ENCODE results near the gene TRANK1. TPM values are rescaled to one million over a fixed set of nuclear protein-coding genes. Genes with fewer than 3 reads are reported as not detected.
A peak's percentile ranks its signal among the peaks of the same experiment; 100 is the strongest.

Gene TRANK1
- total RNA-seq, 1 donor from 2014 or later: 24.9 TPM

- no peak for TF ChIP-seq CTCF (IDR thresholded peaks at IDR 0.05)
- peak; percentile 27 for DNase-seq (ENCODE audit: extremely low spot score, unreplicated experiment)
- no peak overlapping the region for H3K4me3 Mint-ChIP-seq (ENCODE audit: unreplicated experiment)
- H3K36me3 Mint-ChIP-seq (ENCODE audit: unreplicated experiment): no peaks in the 10 kb centered on the region
- H3K4me1 Mint-ChIP-seq (ENCODE audit: unreplicated experiment): no peaks in the 10 kb centered on the region
- H3K9me3 Mint-ChIP-seq (ENCODE audit: unreplicated experiment): no peaks in the 10 kb centered on the region
- no peak overlapping the region for H3K27ac Mint-ChIP-seq (ENCODE audit: unreplicated experiment)
- peaks cover 11% of the 10 kb centered on the region for H3K27me3 Mint-ChIP-seq (ENCODE audit: unreplicated experiment)
Observed at GRCh38 chr3:36813305-36813704, 131.5 kb downstream of the TRANK1 start.

- no peak for TF ChIP-seq CTCF (IDR thresholded peaks at IDR 0.05)
- no peaks in the 10 kb centered on the region for H3K36me3 Mint-ChIP-seq (ENCODE audit: unreplicated experiment)
Observed at GRCh38 chr3:36812240-36812639, 132.6 kb downstream of the TRANK1 start.

GRCh38 chr3:36811768-36812167, 133.1 kb downstream of the TRANK1 start:
- no peaks in the 10 kb centered on the region for H3K36me3 Mint-ChIP-seq (ENCODE audit: unreplicated experiment)
- DNase-seq (ENCODE audit: extremely low spot score, unreplicated experiment): peak; percentile 5
- H3K4me1 Mint-ChIP-seq (ENCODE audit: unreplicated experiment): no peaks in the 10 kb centered on the region

More at GRCh38 chr3:36812240-36812639, 132.6 kb downstream of the TRANK1 start:
- H3K27ac Mint-ChIP-seq (ENCODE audit: unreplicated experiment): no peak overlapping the region
- DNase-seq (ENCODE audit: extremely low spot score, unreplicated experiment): peak; percentile 57
- no peaks in the 10 kb centered on the region for H3K4me1 Mint-ChIP-seq (ENCODE audit: unreplicated experiment)
- H3K4me3 Mint-ChIP-seq (ENCODE audit: unreplicated experiment): no peak overlapping the region
- peaks cover 11% of the 10 kb centered on the region for H3K27me3 Mint-ChIP-seq (ENCODE audit: unreplicated experiment)
- H3K9me3 Mint-ChIP-seq (ENCODE audit: unreplicated experiment): no peaks in the 10 kb centered on the region

GRCh38 chr3:36804295-36805055, 140.4 kb downstream of the TRANK1 start:
- peaks cover 13% of the 10 kb centered on the region for H3K27me3 Mint-ChIP-seq (ENCODE audit: unreplicated experiment)
- DNase-seq (ENCODE audit: extremely low spot score, unreplicated experiment): peak; percentile 60
- H3K9me3 Mint-ChIP-seq (ENCODE audit: unreplicated experiment): peaks cover 16% of the 10 kb centered on the region
- H3K4me3 Mint-ChIP-seq (ENCODE audit: unreplicated experiment): no peak overlapping the region
- H3K36me3 Mint-ChIP-seq (ENCODE audit: unreplicated experiment): no peaks in the 10 kb centered on the region
- no peak for TF ChIP-seq CTCF (IDR thresholded peaks at IDR 0.05)
- H3K27ac Mint-ChIP-seq (ENCODE audit: unreplicated experiment): no peak overlapping the region
- no peaks in the 10 kb centered on the region for H3K4me1 Mint-ChIP-seq (ENCODE audit: unreplicated experiment)

More at GRCh38 chr3:36811768-36812167, 133.1 kb downstream of the TRANK1 start:
- Mint-ChIP-seq H3K27ac (ENCODE audit: unreplicated experiment) (no peak overlapping the region), H3K27me3 (ENCODE audit: unreplicated experiment) (peaks cover 9% of the 10 kb centered on the region), H3K4me3 (ENCODE audit: unreplicated experiment) (no peak overlapping the region), H3K9me3 (ENCODE audit: unreplicated experiment) (peaks cover 3% of the 10 kb centered on the region)
- no peak for TF ChIP-seq CTCF (IDR thresholded peaks at IDR 0.05)

GRCh38 chr3:36803091-36803791, 141.6 kb downstream of the TRANK1 start:
- Mint-ChIP-seq H3K9me3 (ENCODE audit: unreplicated experiment) (peaks cover 16% of the 10 kb centered on the region), H3K4me1 (ENCODE audit: unreplicated experiment) (no peaks in the 10 kb centered on the region), H3K27ac (ENCODE audit: unreplicated experiment) (no peak overlapping the region), H3K36me3 (ENCODE audit: unreplicated experiment) (no peaks in the 10 kb centered on the region), H3K27me3 (ENCODE audit: unreplicated experiment) (peaks cover 13% of the 10 kb centered on the region), H3K4me3 (ENCODE audit: unreplicated experiment) (no peak overlapping the region)
- TF ChIP-seq CTCF (IDR thresholded peaks at IDR 0.05): no peak
- DNase-seq (ENCODE audit: extremely low spot score, unreplicated experiment): peak; percentile 72

Measured in osteocyte (in vitro differentiated cells).